OCI-LY7 (cell line): ENCODE data around the gene CEP72.

Source experiments
- EZH2phosphoT487 ChIP-seq: fragments of 200-600 bp; sonication (generic); IDR thresholded peaks from 2 replicates; pipeline ENCODE4 v1.6.1; 2018; ENCODE audit warnings: low read depth, borderline replicate concordance, mild to moderate bottlenecking, mixed run types, antibody characterized with exemption, low read length, moderate library complexity, mixed read lengths
- TF ChIP-seq, protein P1 (sequence below): fragments of 200-600 bp; sonication (generic); conservative IDR thresholded peaks from 2 replicates; pipeline ENCODE4 v1.5.1; 2014; ENCODE audit warnings: mild to moderate bottlenecking, antibody characterized with exemption, low read length, moderate library complexity, mixed read lengths

DNA sequence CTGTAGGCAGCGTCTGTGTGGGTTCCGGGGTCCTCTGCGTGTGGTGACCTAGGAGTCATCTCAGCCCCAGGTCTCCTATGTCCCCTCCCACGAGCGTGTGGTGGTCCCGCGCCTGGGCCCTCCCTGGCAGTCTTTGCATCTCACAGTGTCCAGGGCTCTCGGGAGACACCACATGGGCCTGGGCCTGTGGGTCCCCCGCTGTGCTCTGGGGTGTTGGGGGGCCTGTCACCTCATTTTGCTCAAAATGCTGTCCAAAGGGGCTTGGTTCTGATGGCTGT lies 27.1 kb downstream of the CEP72 start:
- TF ChIP-seq, protein P1, sequence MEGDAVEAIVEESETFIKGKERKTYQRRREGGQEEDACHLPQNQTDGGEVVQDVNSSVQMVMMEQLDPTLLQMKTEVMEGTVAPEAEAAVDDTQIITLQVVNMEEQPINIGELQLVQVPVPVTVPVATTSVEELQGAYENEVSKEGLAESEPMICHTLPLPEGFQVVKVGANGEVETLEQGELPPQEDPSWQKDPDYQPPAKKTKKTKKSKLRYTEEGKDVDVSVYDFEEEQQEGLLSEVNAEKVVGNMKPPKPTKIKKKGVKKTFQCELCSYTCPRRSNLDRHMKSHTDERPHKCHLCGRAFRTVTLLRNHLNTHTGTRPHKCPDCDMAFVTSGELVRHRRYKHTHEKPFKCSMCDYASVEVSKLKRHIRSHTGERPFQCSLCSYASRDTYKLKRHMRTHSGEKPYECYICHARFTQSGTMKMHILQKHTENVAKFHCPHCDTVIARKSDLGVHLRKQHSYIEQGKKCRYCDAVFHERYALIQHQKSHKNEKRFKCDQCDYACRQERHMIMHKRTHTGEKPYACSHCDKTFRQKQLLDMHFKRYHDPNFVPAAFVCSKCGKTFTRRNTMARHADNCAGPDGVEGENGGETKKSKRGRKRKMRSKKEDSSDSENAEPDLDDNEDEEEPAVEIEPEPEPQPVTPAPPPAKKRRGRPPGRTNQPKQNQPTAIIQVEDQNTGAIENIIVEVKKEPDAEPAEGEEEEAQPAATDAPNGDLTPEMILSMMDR, result no peak
- no peak for TF ChIP-seq EZH2phosphoT487
